Suprapubic skin (tissue), 4 donors: ENCODE data around the gene CHTOP. TPM values are rescaled to one million over a fixed set of nuclear protein-coding genes. Genes with fewer than 3 reads are reported as not detected.

Experiments
- DNase-seq, 2 donors: peaks; one replicate each; pipeline ENCODE4 v3.0.0-alpha.2; 2019; ENCODE audit warnings: low spot score in 2 of 2
- H3K27ac ChIP-seq: fragments of 200-600 bp; sonication (generic); one replicate; pipeline ENCODE4 v1.5.1; 2019
- H3K27me3 ChIP-seq: fragments of 200-600 bp; sonication (generic); one replicate; pipeline ENCODE4 v1.5.1; 2019
- H3K36me3 ChIP-seq: fragments of 200-600 bp; sonication (generic); one replicate; pipeline ENCODE4 v1.5.1; 2019
- H3K4me1 ChIP-seq: fragments of 200-600 bp; sonication (generic); one replicate; pipeline ENCODE4 v1.5.1; 2019
- H3K4me3 ChIP-seq: fragments of 200-600 bp; sonication (generic); one replicate; pipeline ENCODE4 v1.5.1; 2019; ENCODE audit warnings: mild to moderate bottlenecking
- H3K9me3 ChIP-seq: fragments of 200-600 bp; sonication (generic); one replicate; pipeline ENCODE4 v1.5.1; 2019
- EP300 ChIP-seq: sonication (generic); formaldehyde crosslinking; IDR thresholded peaks from one replicate; pipeline ENCODE4 v1.6.1; 2017; ENCODE audit warnings: antibody characterized with exemption
- POLR2A ChIP-seq, 2 donors: fragments of 450-650 bp; IDR thresholded peaks; one replicate each; pipeline ENCODE4 v1.6.1; 2017; ENCODE audit warnings: antibody characterized with exemption in 2 of 2, mild to moderate bottlenecking in 2 of 2, moderate library complexity in 2 of 2
- POLR2AphosphoS5 ChIP-seq, 3 donors: sonication (generic); formaldehyde crosslinking; IDR thresholded peaks; one replicate each; pipeline ENCODE4 v1.6.1; 2017; ENCODE audit warnings: antibody characterized with exemption in 3 of 3
- WGBS: methylation state at CpG from one replicate; pipeline ENCODE4 v1.1.5; 2018; 5-methylcytosine and 5-hydroxymethylcytosine counted together
- total RNA-seq, 4 donors: library from RNA; depleted of rRNA; stranded (reverse); fragments of >200 nt; gene quantifications; one replicate each; pipeline ENCODE4 v1.1.0, GENCODE V29; 2016
- TF ChIP-seq, protein P1 (sequence below), 2 donors: fragments of 200-600 bp in 1 of 2; fragments of 450-650 bp in 1 of 2; sonication (generic) in 1 of 2; IDR thresholded peaks; one replicate each; pipeline ENCODE4 v1.5.1; 2016 to 2019; ENCODE audit warnings: antibody characterized with exemption in 2 of 2, mild to moderate bottlenecking in 1 of 2, moderate library complexity in 1 of 2

Gene CHTOP
- total RNA-seq, 4 donors from 2014 or later = 56.8 to 78.1 (median 58.2) TPM

- H3K4me1 ChIP-seq = peaks cover 51% of the 10 kb centered on the region
- no peak overlapping the region for H3K27ac ChIP-seq
- 95% methylated on average over 10 of the region's 10 CpGs for WGBS
- no peak for DNase-seq
- TF ChIP-seq EP300 (no peak), POLR2A (IDR thresholded peaks at IDR 0.05) (no peak), POLR2AphosphoS5 (IDR thresholded peaks at IDR 0.05) (no peak)
- TF ChIP-seq, protein P1, sequence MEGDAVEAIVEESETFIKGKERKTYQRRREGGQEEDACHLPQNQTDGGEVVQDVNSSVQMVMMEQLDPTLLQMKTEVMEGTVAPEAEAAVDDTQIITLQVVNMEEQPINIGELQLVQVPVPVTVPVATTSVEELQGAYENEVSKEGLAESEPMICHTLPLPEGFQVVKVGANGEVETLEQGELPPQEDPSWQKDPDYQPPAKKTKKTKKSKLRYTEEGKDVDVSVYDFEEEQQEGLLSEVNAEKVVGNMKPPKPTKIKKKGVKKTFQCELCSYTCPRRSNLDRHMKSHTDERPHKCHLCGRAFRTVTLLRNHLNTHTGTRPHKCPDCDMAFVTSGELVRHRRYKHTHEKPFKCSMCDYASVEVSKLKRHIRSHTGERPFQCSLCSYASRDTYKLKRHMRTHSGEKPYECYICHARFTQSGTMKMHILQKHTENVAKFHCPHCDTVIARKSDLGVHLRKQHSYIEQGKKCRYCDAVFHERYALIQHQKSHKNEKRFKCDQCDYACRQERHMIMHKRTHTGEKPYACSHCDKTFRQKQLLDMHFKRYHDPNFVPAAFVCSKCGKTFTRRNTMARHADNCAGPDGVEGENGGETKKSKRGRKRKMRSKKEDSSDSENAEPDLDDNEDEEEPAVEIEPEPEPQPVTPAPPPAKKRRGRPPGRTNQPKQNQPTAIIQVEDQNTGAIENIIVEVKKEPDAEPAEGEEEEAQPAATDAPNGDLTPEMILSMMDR (IDR thresholded peaks at IDR 0.05) = no peak
- peak overlapping the region; percentile 55 for H3K4me3 ChIP-seq
- peaks cover 10% of the 10 kb centered on the region for H3K36me3 ChIP-seq
- H3K9me3 ChIP-seq = no peaks in the 10 kb centered on the region
- no peaks in the 10 kb centered on the region for H3K27me3 ChIP-seq
These were observed 8.8 kb upstream of the CHTOP start for GRCh38 chr1:153624965-153625611.

GRCh38 chr1:153626477-153626903, 7.4 kb upstream of the CHTOP start:
- Histone ChIP-seq H3K4me1 (peaks cover 53% of the 10 kb centered on the region), H3K27me3 (no peaks in the 10 kb centered on the region), H3K36me3 (peaks cover 10% of the 10 kb centered on the region), H3K27ac (peak overlapping the region; percentile 92), H3K4me3 (peak overlapping the region; percentile 55), H3K9me3 (no peaks in the 10 kb centered on the region)
- DNase-seq = no peak
- TF ChIP-seq, protein P1 (IDR thresholded peaks at IDR 0.05) = no peak
- no peak for TF ChIP-seq POLR2AphosphoS5 (IDR thresholded peaks at IDR 0.05)
- no peak for TF ChIP-seq POLR2A (IDR thresholded peaks at IDR 0.05)
- no peak for TF ChIP-seq EP300
- WGBS = 60% methylated on average over 3 of the region's 3 CpGs

DNA sequence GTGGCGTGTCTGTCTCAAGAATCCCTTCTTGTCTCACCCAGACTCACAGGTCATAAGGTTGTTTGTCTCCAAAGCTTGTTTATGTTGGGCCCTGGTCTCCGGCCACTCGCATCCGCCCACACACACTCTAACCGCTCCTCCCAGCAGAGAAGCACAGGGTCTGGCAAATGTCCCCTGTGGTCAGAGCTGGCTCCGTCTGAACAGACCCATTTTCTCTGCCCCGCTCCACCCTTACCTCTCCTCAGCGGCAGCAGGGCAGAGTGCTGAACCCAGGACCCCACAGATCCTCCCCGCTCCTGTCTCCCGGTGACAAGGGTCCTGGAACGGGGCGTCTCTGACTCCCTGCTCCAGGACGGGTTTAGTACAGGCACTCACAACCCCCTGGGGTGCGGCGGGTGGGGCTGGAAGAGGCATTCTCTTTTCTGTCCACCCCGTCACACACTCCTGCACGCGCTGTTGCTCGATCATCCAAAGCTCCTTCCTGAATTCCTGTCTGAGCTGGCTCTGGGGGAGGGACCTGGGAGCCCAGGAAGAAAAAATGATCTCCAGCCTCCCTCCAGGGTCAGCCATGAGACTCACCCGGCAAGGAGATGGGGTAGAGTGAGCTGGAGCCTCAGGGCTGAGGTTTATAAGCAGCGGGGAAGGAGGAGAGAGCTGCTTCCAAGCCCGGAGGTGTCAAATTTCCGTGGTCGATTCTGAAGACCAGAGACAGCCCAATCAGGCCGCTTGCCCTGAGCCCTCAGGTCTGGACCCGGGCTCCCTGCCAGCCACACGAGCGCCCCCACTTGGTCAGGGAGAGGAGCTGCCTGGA, 6.8 kb upstream of the CHTOP start, which contains the start of gene S100A13:
S100A13 (minus strand) TSS at position 602 of the 811 bp plus-strand sequence. CDS start 1,033 bp downstream, outside the sequence.
- H3K27ac ChIP-seq = peak within 1 kb of the TSS; percentile 92
- peak; percentile 91 to 92 for DNase-seq
- no peaks in the 10 kb centered on the region for H3K27me3 ChIP-seq
- H3K4me1 ChIP-seq = peaks cover 53% of the 10 kb centered on the region
- 4% methylated on average over 28 of the region's 28 CpGs for WGBS
- TF ChIP-seq POLR2AphosphoS5 (IDR thresholded peaks at IDR 0.05) (peak in 2 of 3 donors; percentile 20 to 43), POLR2A (IDR thresholded peaks at IDR 0.05) (peak in 1 of 2 donors; percentile 68), EP300 (no peak)
- TF ChIP-seq, protein P1 (IDR thresholded peaks at IDR 0.05) = peak; percentile 48 to 68
- no peaks in the 10 kb centered on the region for H3K9me3 ChIP-seq
- H3K4me3 ChIP-seq = peak within 1 kb of the TSS; percentile 55
- H3K36me3 ChIP-seq = peaks cover 10% of the 10 kb centered on the region

GRCh38 chr1:153627715-153628626, 5.9 kb upstream of the CHTOP start, which contains the start of gene S100A1:
S100A1 (plus strand) TSS chr1:153628434; CDS start chr1:153630522, 2,088 bp downstream.
- Histone ChIP-seq H3K4me1 (peaks cover 57% of the 10 kb centered on the region), H3K27me3 (no peaks in the 10 kb centered on the region), H3K9me3 (no peaks in the 10 kb centered on the region), H3K4me3 (peak within 1 kb of the TSS; percentile 55), H3K27ac (peak within 1 kb of the TSS; percentile 92), H3K36me3 (peaks cover 10% of the 10 kb centered on the region)
- 52% methylated on average over 10 of the region's 10 CpGs for WGBS
- peak in 1 of 2 donors; percentile 81 for DNase-seq
- TF ChIP-seq POLR2AphosphoS5 (IDR thresholded peaks at IDR 0.05) (no peak), POLR2A (IDR thresholded peaks at IDR 0.05) (no peak), EP300 (no peak)
- TF ChIP-seq, protein P1 (IDR thresholded peaks at IDR 0.05) = no peak
